ENCODE data around the gene ZMYND8.

ZMYND8 gene

GRCh38 chr20:47338131-47338628 is 18.3 kb downstream of the ZMYND8 start:
- no peak for TF ChIP-seq CTCF (IDR thresholded peaks at IDR 0.05; ENCODE audit: low read depth, low read length)
- no peak for DNase-seq (ENCODE audit: extremely low read depth, low read depth)

- DNase-seq (ENCODE audit: extremely low read depth, low read depth): no peak
- no peak for TF ChIP-seq CTCF (IDR thresholded peaks at IDR 0.05; ENCODE audit: low read depth, low read length)
Observed at GRCh38 chr20:47337413-47337812, 19.1 kb downstream of the ZMYND8 start.

GRCh38 chr20:47336129-47336754 is 20.3 kb downstream of the ZMYND8 start:
- no peak for TF ChIP-seq CTCF (IDR thresholded peaks at IDR 0.05; ENCODE audit: low read depth, low read length)
- no peak for DNase-seq (ENCODE audit: extremely low read depth, low read depth)

- DNase-seq (ENCODE audit: extremely low read depth, low read depth): no peak
Observed at GRCh38 chr20:47335251-47336128, 21.0 kb downstream of the ZMYND8 start.

GRCh38 chr20:47334022-47334551 is 22.4 kb downstream of the ZMYND8 start:
- TF ChIP-seq CTCF (IDR thresholded peaks at IDR 0.05; ENCODE audit: low read depth, low read length): no peak
- DNase-seq (ENCODE audit: extremely low read depth, low read depth): no peak

More at GRCh38 chr20:47335251-47336128, 21.0 kb downstream of the ZMYND8 start:
- TF ChIP-seq CTCF (IDR thresholded peaks at IDR 0.05; ENCODE audit: low read depth, low read length): no peak

GRCh38 chr20:47332381-47333206 is 23.9 kb downstream of the ZMYND8 start:
- DNase-seq (ENCODE audit: extremely low read depth, low read depth): no peak
- no peak for TF ChIP-seq CTCF (IDR thresholded peaks at IDR 0.05; ENCODE audit: low read depth, low read length)
